HG03558 (cell line): ENCODE measurements around the gene DENND1B.

Experiments
- ATAC-seq: cut with Tn5 transposase; IDR thresholded peaks from one replicate; pipeline ENCODE4 v1.9.1; 2021; ENCODE audit warnings: moderate number of reproducible peaks; ENCODE audit not compliant: unreplicated experiment; ENCODE audit errors: extremely low read depth

DENND1B gene

GRCh38 chr1:197659171-197659570 lies 116.1 kb downstream of the DENND1B start:
- no peak for ATAC-seq

DNA sequence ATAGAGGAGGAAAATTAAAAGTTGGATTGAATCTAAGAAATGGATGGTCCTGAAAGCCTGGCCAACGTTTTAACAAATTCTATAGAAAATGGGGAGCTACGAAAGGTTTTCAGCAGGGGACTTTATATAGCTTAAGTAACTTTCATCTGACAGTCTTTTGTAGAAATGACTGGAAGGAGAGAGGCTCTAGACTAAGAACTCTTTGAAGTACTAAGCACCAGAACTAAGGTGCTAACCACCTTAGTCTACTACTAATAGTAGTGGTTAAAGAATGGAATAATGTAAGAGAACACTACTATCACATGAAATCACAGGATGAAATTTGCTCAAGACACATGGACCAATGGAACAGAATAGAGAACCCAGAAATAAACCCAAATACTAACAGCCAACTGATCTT lies 126.1 kb downstream of the DENND1B start:
- no peak for ATAC-seq

- ATAC-seq, result no peak
Observed at GRCh38 chr1:197638316-197638715, 137.0 kb downstream of the DENND1B start.

- no peak for ATAC-seq
Observed at GRCh38 chr1:197637406-197637805, 137.9 kb downstream of the DENND1B start.

DNA sequence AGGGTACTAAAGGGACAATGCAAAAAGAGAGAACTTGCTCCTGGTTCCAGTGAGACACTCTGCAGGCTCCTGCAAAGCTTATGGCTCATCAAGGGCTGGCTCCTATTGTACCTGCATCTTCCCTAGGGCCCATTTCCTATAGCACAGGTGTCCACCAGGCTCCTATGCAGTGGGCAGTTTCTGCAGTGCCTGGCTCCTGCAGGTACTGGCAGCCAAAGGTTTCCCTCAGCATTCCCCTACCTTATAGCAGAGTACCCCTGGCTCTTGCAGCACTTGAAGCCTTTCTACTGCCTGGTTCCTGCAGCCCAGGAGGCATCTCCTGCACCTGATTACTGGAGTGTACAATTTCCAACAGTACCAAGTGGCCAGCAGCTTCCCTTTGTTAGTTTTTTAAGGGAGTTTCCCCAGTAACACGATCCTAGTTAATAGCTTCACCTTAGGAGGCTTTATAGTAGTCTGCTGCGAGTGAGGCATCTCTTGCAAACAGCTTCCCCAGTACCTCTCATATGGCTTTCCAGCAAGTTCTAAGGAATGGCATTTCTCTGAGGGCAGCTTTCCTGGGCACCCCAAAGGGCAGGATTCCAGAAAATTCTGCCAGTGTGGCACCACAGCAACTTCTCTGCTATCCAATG lies 141.7 kb downstream of the DENND1B start:
- ATAC-seq, result no peak

GRCh38 chr1:197632651-197633050 lies 142.6 kb downstream of the DENND1B start:
- no peak for ATAC-seq

DNA sequence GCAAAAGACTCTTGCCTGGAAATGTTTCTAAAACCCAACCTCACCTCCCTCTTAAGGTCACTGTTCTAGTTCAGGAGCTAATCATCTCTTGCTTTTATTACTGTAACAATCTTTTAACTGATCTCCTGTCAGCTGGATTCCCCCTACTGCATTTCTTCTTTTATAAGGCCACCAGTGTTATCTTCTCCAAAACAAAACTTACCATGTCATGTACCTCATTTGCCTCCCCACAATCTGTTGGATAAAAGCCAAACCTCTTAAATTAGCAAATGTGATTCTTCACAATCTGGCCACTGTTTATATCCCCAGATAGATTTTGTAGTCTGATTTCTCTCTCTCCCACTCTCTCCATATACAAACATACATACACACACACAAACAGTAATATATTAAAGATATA lies 143.3 kb downstream of the DENND1B start:
- no peak for ATAC-seq

GRCh38 chr1:197622371-197622770 lies 152.9 kb downstream of the DENND1B start:
- ATAC-seq, result no peak

GRCh38 chr1:197621761-197622160 lies 153.5 kb downstream of the DENND1B start:
- ATAC-seq, result no peak

GRCh38 chr1:197620714-197621163 lies 154.5 kb downstream of the DENND1B start:
- ATAC-seq, result no peak

DNA sequence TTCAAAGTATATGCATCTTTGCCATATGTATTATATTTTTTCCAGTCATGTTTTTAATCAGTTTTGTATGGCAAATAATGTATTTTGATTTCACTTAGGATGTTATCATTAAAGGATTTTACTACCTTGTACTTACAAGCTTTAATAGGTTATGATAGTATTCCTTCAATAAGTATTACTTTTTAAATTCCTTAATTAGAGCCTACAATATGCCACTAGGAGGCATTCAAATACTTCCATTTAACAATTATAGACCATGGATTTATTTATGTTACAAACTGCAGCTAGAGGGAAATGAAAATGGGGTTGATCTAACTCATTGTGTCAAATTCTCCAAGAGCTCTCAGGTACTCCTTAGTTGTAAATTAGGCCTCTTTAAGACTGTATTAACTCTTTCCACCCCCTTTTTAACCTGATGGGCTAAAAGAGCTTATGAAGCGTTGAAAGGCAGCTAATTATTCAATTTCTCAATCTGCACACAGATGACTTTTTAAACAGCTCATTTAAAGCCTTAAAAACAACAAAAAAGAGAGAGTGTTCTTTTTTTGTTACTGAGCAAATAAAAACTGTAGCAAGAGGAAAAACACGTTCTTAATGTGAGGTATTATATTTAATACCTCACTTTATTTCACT lies 156.2 kb downstream of the DENND1B start:
- no peak for ATAC-seq

DNA sequence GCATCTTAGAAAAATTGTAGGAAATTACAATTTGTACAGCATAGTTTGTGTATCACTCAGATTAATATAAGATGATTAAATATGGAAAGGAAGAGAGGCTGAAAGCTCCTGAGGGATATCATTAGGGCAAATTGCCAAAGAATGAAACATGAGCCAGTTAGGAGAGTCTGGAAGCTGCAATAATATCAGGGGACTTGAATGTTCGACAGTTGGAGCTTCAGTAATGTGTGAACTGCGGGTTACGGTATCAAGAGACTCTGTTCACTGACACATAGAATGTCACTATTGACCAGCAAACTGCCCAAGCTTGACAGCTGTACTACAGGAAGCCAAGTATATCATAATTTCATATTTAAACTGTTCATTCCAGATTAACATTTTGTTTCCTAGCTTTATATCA lies 157.2 kb downstream of the DENND1B start:
- no peak for ATAC-seq

DNA sequence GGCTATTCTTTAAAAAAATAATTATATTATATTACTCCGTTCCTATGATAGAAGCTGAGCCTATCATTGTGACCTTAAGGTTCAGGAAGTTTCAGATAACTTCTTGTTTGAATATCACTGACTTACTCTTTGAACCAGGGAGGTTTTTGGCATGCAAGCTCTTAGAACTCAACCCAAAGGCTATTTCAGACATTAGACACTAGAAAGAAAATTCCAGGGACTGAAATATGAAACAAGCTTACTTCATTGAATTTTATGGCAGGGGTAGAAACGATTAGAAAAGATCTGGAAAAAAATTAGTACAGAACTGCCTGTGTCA lies 159.6 kb downstream of the DENND1B start:
- no peak for ATAC-seq

DNA sequence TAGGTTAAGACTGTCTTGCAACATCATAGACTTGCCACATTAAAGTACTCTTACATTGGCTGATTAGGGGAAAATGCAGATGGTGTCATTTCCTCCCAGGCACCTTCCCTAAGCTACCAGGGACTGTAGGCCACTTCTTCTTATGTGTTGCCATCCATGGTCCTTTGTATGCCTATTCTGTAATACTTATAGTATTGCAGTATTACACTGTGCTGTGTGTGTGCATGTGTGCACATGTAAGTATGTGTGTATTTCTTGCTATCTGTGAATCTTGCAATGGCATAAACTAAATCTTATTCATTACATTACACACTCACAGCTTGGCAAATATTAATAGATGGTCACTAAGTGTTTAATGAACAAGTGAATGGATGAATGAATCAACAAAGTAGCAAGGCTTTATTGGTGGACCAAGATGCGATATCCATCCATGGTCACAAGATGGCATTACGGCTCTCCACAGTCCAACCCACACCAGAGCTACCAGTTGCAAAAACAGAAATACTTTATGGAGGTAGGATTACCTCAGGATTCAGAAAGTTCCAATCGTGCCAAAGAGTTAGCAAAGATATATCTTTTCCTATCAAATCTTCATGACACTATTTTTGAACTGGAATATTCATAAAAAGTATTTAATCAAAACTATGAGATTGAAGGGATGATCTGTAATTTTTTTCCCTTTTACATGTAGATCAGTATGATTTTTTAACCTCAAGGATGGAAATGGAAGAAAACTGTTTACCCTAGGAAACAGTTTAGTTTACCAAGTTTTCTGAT lies 160.2 kb downstream of the DENND1B start:
- ATAC-seq, result no peak

- ATAC-seq, result no peak
Observed at GRCh38 chr1:197606168-197606845, 169.0 kb downstream of the DENND1B start.

- no peak for ATAC-seq
Observed at GRCh38 chr1:197604302-197604701, 171.0 kb downstream of the DENND1B start.

DNA sequence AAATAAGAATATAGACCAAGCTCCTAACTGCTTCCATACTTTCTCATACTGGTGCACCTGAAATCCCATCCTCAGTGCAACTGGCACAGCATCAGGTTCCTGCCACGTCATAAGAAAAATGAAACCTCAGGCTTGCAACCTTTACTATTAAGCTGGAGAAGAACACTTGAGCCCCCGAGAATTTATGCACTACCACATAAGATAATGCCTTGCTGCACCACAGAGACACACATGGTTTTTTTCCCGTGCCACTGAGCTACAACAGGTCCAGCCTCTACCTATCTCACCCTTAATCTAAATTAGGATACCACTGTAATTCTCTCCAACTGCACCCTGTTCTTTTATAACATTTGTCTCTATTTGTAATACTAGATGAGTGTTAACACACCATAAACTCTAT lies 174.5 kb downstream of the DENND1B start:
- no peak for ATAC-seq

GRCh38 chr1:197599789-197600188 lies 175.5 kb downstream of the DENND1B start:
- ATAC-seq, result no peak

GRCh38 chr1:197598935-197599334 lies 176.3 kb downstream of the DENND1B start:
- no peak for ATAC-seq

DNA sequence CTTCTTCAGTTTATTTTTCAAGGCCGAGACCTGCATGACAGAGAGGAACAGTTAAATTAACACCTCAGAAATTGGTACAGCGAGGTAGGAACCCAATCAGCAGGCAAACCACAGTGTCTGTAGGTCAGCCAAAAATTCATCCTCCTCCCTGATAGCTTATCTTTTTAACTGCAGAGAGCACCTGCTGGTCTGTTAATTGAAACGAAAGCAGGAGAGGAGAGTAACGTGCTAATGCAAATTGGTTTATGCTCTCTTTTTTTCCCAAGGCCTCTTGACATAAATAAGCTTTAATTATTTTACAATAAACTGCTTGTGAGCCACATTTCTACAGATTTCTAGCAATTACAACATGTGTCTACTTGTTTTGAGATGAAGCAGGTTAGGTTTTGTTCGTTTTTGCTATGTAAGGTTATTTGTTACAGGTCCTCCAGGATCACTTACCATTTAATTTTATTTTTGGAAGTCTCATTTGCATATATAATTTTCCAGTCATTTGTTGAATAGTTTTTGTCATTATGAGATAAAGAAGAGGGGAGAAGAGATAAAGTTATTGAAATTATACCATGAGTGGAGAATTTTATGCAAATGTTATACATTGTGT lies 179.9 kb downstream of the DENND1B start:
- no peak for ATAC-seq

- no peak for ATAC-seq
Observed at GRCh38 chr1:197590687-197591086, 184.6 kb downstream of the DENND1B start.
